ENCODE results near the gene TMC5. TPM values are rescaled to one million over a fixed set of nuclear protein-coding genes. Genes with fewer than 3 reads are reported as not detected.
A peak's percentile ranks its signal among the peaks of the same experiment; 100 is the strongest.

Gene TMC5
- total RNA-seq, 2 donors from 2014 or later: 1.3 to 2.2 TPM

- H3K4me1 Mint-ChIP-seq: peaks cover 5% of the 10 kb centered on the region
These were observed 50.6 kb downstream of the TMC5 start for GRCh38 chr16:19468300-19468699.

GRCh38 chr16:19472482-19472881 lies 54.8 kb downstream of the TMC5 start:
- H3K27ac Mint-ChIP-seq: no peak overlapping the region
- H3K4me1 ChIP-seq (ENCODE audit: control insufficient read depth, insufficient read depth, low read length): no peaks in the 10 kb centered on the region
- H3K9me3 Mint-ChIP-seq: peaks cover 17% of the 10 kb centered on the region
- H3K27me3 ChIP-seq (ENCODE audit: control insufficient read depth, insufficient read depth, low read length, poor library complexity, severe bottlenecking): no peaks in the 10 kb centered on the region
- H3K4me1 Mint-ChIP-seq: peaks cover 2% of the 10 kb centered on the region
- H3K27me3 Mint-ChIP-seq (ENCODE audit: insufficient read depth): no peaks in the 10 kb centered on the region
- H3K4me3 ChIP-seq (ENCODE audit: low read length): no peak overlapping the region
- H3K9ac ChIP-seq (ENCODE audit: extremely low read depth, low read length, poor library complexity, severe bottlenecking): no peak overlapping the region
- peaks cover 8% of the 10 kb centered on the region for H3K36me3 Mint-ChIP-seq (ENCODE audit: low read depth)
- no peak for TF ChIP-seq CTCF (conservative IDR thresholded peaks at IDR 0.05)
- no peak overlapping the region for H3K27ac ChIP-seq (ENCODE audit: low read depth, low read length)
- WGBS, 2 experiments (ENCODE audit: insufficient coverage in 1 of 2, insufficient read length in 1 of 2): 97% methylated on average over 4 to 6 of the region's 6 CpGs
- H3K9me3 ChIP-seq (ENCODE audit: control insufficient read depth, low read length): peaks cover 15% of the 10 kb centered on the region
- DNase-seq: no peak
- H3K4me3 Mint-ChIP-seq: no peak overlapping the region
- H3K36me3 ChIP-seq (ENCODE audit: control insufficient read depth, insufficient read depth, low read length): no peaks in the 10 kb centered on the region

More at GRCh38 chr16:19468300-19468699, 50.6 kb downstream of the TMC5 start:
- no peaks in the 10 kb centered on the region for H3K36me3 ChIP-seq (ENCODE audit: control insufficient read depth, insufficient read depth, low read length)
- Mint-ChIP-seq H3K4me3 (no peak overlapping the region), H3K27me3 (ENCODE audit: insufficient read depth) (no peaks in the 10 kb centered on the region), H3K9me3 (peaks cover 17% of the 10 kb centered on the region), H3K36me3 (ENCODE audit: low read depth) (peaks cover 5% of the 10 kb centered on the region), H3K27ac (no peak overlapping the region)
- no peaks in the 10 kb centered on the region for H3K27me3 ChIP-seq (ENCODE audit: control insufficient read depth, insufficient read depth, low read length, poor library complexity, severe bottlenecking)
- H3K9me3 ChIP-seq (ENCODE audit: control insufficient read depth, low read length): peaks cover 15% of the 10 kb centered on the region
- H3K4me3 ChIP-seq (ENCODE audit: low read length): no peak overlapping the region
- H3K9ac ChIP-seq (ENCODE audit: extremely low read depth, low read length, poor library complexity, severe bottlenecking): no peak overlapping the region
- no peak for TF ChIP-seq CTCF (conservative IDR thresholded peaks at IDR 0.05)
- no peak overlapping the region for H3K27ac ChIP-seq (ENCODE audit: low read depth, low read length)
- 96 to 100% methylated on average over 1 to 3 of the region's 3 CpGs for WGBS, 2 experiments (ENCODE audit: insufficient coverage in 1 of 2, insufficient read length in 1 of 2)
- no peak for DNase-seq
- H3K4me1 ChIP-seq (ENCODE audit: control insufficient read depth, insufficient read depth, low read length): peaks cover 2% of the 10 kb centered on the region

GRCh38 chr16:19474617-19475016 lies 56.9 kb downstream of the TMC5 start:
- Histone ChIP-seq H3K4me3 (ENCODE audit: low read length) (no peak overlapping the region), H3K27me3 (ENCODE audit: control insufficient read depth, insufficient read depth, low read length, poor library complexity, severe bottlenecking) (no peaks in the 10 kb centered on the region), H3K4me1 (ENCODE audit: control insufficient read depth, insufficient read depth, low read length) (no peaks in the 10 kb centered on the region), H3K36me3 (ENCODE audit: control insufficient read depth, insufficient read depth, low read length) (no peaks in the 10 kb centered on the region), H3K9ac (ENCODE audit: extremely low read depth, low read length, poor library complexity, severe bottlenecking) (no peak overlapping the region), H3K9me3 (ENCODE audit: control insufficient read depth, low read length) (peaks cover under 1% of the 10 kb centered on the region), H3K27ac (ENCODE audit: low read depth, low read length) (no peak overlapping the region)
- Mint-ChIP-seq H3K27ac (no peak overlapping the region), H3K9me3 (peaks cover 1% of the 10 kb centered on the region), H3K36me3 (ENCODE audit: low read depth) (peaks cover 3% of the 10 kb centered on the region), H3K4me1 (peaks cover 14% of the 10 kb centered on the region), H3K27me3 (ENCODE audit: insufficient read depth) (no peaks in the 10 kb centered on the region), H3K4me3 (no peak overlapping the region)
- TF ChIP-seq CTCF (conservative IDR thresholded peaks at IDR 0.05): peak; percentile 50
- DNase-seq: no peak
- WGBS, 2 experiments (ENCODE audit: insufficient coverage in 1 of 2, insufficient read length in 1 of 2): 67 to 84% methylated on average over 2 to 5 of the region's 5 CpGs

All from endodermal cell (in vitro differentiated cells).